ENCODE results near the gene SHROOM3.

DNA sequence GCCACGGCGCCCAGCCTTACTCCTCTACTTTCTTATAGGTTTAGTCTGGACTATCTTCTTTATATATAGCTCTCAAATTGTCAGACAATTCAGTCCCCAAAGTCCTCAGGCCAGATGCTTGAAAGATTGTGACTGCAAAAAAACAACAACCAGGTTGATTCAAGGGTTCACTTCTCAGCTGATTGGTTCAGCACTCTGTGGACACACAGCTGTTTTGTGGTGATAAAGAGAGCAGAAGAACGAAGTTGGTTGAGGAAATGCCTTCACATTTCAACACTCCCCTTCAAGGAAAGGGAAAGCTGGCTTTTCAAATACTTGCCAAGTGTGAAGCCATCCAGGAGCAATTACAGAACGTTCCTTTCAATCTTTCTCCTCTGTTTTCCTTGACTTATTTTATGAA, 166.8 kb downstream of the SHROOM3 start:
- no peak for TF ChIP-seq ZNF274 (IDR thresholded peaks at IDR 0.05; ENCODE audit: low read depth, low read length)
- no peak for TF ChIP-seq YY1 (IDR thresholded peaks at IDR 0.05; ENCODE audit: insufficient read depth, insufficient read length)
- TF ChIP-seq SUZ12 (IDR thresholded peaks at IDR 0.05; ENCODE audit: extremely low read depth, insufficient read depth, insufficient read length): no peak

Data from NT2/D1 (cell line).